Mesothelial cell of epicardium (in vitro differentiated cells): ENCODE measurements around the gene ARHGEF17. TPM values are rescaled to one million over a fixed set of nuclear protein-coding genes. Genes with fewer than 3 reads are reported as not detected.

Source experiments
- DNase-seq, 2 experiments: peaks; one replicate each; pipeline ENCODE4 v3.0.0; 2021; ENCODE audit warnings: low spot score in 2 of 2; ENCODE audit not compliant: unreplicated experiment in 2 of 2
- H3K27ac Mint-ChIP-seq: 2 replicates; pipeline ENCODE4 v1.8.0; 2021; ENCODE audit warnings: mixed read lengths
- H3K27me3 Mint-ChIP-seq: 2 replicates; pipeline ENCODE4 v1.8.0; 2021; ENCODE audit warnings: low read depth, mixed read lengths
- H3K36me3 Mint-ChIP-seq: 2 replicates; pipeline ENCODE4 v1.8.0; 2021; ENCODE audit warnings: mixed read lengths
- H3K4me1 Mint-ChIP-seq: 2 replicates; pipeline ENCODE4 v1.8.0; 2021; ENCODE audit warnings: mixed read lengths
- H3K4me3 Mint-ChIP-seq: 2 replicates; pipeline ENCODE4 v1.8.0; 2021; ENCODE audit warnings: mild to moderate bottlenecking, moderate library complexity, mixed read lengths
- H3K9me3 Mint-ChIP-seq: 2 replicates; pipeline ENCODE4 v1.8.0; 2021; ENCODE audit warnings: mixed read lengths
- total RNA-seq: library from RNA; stranded (reverse); gene quantifications from 3 replicates; pipeline ENCODE4 v1.2.1, GENCODE V29; 2021
- TF ChIP-seq, protein P1 (sequence below): fragments of 200-600 bp; sonication (generic); IDR thresholded peaks from one replicate; pipeline ENCODE4 v1.5.0; 2021; ENCODE audit warnings: antibody characterized with exemption; ENCODE audit not compliant: unreplicated experiment

The ARHGEF17 gene
- total RNA-seq, 1 donor from 2014 or later: 150 TPM

DNA sequence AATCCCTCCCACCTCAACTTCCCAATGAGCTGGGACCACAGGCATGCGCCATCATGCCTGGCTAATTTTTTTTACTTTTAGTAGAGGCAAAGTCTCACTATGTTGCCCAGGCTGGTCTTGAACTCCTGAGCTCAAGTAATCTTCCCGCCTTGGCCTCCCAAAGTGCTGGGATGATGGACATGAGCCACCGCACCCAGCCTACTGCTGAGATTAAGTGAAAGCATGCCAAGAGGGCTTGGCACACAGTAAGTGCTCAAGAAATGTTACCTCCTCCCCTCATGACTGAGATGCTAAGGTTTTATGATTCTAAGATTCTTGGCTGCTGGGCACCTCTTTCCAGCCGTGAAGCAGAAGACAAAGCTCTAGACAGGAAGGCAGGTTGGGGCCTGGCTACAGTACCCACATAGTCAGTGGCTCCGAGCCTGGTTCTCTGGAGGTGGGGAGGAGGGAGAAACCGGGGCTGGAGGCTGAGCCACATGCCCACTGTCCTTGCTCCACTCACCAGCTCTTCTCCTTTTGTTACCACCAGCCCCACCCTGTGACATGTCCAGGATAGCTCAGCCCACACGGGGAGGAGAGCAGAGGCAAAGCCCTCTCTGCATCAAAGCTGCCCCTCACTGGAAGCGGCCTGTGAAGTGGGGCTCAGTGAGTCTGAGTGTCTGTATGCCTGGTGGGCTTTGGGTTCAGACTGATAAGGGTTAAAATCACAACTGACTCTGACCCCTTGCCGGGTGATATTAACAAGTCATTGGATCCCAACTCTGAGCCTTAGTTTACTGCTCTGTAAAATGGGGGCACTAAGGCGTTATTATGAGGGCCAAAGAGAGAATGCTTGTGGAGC, 12.9 kb downstream of the ARHGEF17 start:
- H3K4me3 Mint-ChIP-seq: no peak overlapping the region
- H3K36me3 Mint-ChIP-seq: peaks cover 12% of the 10 kb centered on the region
- no peaks in the 10 kb centered on the region for H3K27me3 Mint-ChIP-seq
- H3K27ac Mint-ChIP-seq: peak overlapping the region; percentile 96
- no peak for DNase-seq
- H3K9me3 Mint-ChIP-seq: no peaks in the 10 kb centered on the region
- TF ChIP-seq, protein P1, sequence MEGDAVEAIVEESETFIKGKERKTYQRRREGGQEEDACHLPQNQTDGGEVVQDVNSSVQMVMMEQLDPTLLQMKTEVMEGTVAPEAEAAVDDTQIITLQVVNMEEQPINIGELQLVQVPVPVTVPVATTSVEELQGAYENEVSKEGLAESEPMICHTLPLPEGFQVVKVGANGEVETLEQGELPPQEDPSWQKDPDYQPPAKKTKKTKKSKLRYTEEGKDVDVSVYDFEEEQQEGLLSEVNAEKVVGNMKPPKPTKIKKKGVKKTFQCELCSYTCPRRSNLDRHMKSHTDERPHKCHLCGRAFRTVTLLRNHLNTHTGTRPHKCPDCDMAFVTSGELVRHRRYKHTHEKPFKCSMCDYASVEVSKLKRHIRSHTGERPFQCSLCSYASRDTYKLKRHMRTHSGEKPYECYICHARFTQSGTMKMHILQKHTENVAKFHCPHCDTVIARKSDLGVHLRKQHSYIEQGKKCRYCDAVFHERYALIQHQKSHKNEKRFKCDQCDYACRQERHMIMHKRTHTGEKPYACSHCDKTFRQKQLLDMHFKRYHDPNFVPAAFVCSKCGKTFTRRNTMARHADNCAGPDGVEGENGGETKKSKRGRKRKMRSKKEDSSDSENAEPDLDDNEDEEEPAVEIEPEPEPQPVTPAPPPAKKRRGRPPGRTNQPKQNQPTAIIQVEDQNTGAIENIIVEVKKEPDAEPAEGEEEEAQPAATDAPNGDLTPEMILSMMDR: no peak
- peaks cover 73% of the 10 kb centered on the region for H3K4me1 Mint-ChIP-seq

DNA sequence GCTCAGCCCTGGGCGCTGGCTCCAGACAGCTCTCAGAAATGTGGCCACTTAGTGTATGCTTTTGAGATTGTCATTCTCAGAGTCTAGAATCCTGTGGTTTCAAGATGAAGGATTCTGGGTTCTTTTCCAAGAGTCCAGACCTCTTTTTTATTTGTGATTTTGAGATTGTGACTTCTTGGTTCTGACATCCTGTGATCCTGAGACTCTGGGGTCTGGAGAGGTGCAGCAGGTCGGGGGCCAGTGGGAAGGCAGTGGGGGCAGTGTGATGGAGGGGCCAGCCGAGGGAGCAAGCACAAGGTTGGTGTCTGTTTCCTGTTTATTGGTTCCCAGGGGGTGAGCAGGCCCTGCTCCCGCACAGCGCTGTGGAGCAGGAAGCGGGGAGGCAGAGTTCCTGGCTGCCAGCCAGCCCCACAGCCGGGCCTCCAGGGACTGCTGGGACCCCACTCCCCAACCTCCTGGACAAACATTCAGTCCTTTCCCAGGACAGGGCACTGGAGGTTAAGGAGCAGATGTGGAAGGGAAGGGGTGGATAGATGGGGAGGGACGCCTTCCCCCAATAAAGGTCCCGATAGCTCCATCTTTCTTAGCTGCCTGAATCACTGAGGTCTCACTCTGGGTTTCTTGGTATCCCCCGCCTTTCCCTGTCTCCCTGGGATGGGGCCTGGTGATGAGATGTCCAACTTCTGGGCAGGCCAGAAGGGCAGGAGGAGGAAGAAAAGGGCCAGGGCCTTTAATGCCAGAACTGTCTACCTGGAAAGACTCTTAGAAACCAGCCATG, 13.7 kb downstream of the ARHGEF17 start:
- TF ChIP-seq, protein P1: no peak
- Mint-ChIP-seq H3K4me1 (peaks cover 67% of the 10 kb centered on the region), H3K9me3 (no peaks in the 10 kb centered on the region), H3K27me3 (no peaks in the 10 kb centered on the region), H3K4me3 (peak overlapping the region; percentile 44), H3K36me3 (peaks cover 8% of the 10 kb centered on the region), H3K27ac (peak overlapping the region; percentile 96)
- peak; percentile 47 to 76 for DNase-seq

DNA sequence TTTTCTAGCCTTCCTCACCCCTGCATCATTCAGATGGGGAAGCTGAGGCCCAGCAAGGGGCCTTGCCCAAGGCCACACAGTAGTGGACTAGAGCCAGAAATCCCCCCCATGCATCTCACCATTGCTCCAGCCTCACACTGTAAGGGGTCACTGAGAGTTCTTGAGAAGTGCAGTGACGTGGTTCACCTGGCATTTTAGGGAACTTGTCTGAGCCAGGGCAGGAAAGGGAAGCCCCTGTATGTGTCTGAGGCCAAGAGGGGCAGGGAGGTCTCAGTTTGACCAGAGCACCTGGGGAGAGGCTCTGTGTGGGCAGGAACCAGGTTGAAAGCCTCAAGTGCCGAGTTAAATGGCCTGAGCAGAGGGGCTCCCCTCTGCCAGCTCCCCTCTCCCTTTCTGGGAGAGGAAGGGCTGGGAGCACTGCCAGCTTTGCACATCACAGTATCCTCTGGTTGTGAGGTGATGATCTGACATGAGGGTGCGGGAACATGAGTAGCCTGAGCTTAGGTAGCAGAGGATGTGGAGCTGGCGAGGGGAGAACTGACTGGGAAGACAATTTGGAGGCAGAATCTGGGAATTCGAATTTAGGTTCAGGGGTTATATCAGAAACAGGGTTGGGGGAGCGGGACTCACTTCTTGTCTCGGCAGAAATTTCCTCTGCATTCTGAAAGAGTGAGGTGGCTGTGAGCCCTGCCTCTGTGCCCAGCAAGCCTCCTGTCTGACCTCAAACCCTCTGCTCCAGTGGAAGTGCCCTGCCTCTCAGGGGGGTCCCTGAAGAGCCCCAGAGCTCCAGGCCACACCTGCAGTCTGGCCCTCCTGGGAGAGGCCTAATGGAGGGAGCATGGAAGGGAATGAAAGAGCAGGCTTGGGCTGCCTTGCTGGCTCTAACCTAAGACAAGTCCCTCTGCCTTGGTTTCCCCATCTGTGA, 14.6 kb downstream of the ARHGEF17 start:
- Mint-ChIP-seq H3K4me1 (peaks cover 66% of the 10 kb centered on the region), H3K36me3 (peaks cover 8% of the 10 kb centered on the region), H3K27me3 (no peaks in the 10 kb centered on the region), H3K4me3 (no peak overlapping the region), H3K9me3 (no peaks in the 10 kb centered on the region), H3K27ac (peak overlapping the region; percentile 96)
- TF ChIP-seq, protein P1: no peak
- no peak for DNase-seq

GRCh38 chr11:73323464-73323863, 15.4 kb downstream of the ARHGEF17 start:
- Mint-ChIP-seq H3K9me3 (no peaks in the 10 kb centered on the region), H3K4me1 (peaks cover 73% of the 10 kb centered on the region), H3K4me3 (peak overlapping the region; percentile 3), H3K36me3 (peaks cover 7% of the 10 kb centered on the region), H3K27me3 (no peaks in the 10 kb centered on the region), H3K27ac (peak overlapping the region; percentile 96)
- DNase-seq: peak; percentile 47 to 75
- TF ChIP-seq, protein P1: no peak

GRCh38 chr11:73324116-73324515, 16.0 kb downstream of the ARHGEF17 start:
- H3K9me3 Mint-ChIP-seq: no peaks in the 10 kb centered on the region
- H3K27me3 Mint-ChIP-seq: no peaks in the 10 kb centered on the region
- TF ChIP-seq, protein P1: no peak
- H3K4me1 Mint-ChIP-seq: peaks cover 76% of the 10 kb centered on the region
- peak overlapping the region; percentile 85 for H3K27ac Mint-ChIP-seq
- H3K36me3 Mint-ChIP-seq: peaks cover 6% of the 10 kb centered on the region
- no peak for DNase-seq
- H3K4me3 Mint-ChIP-seq: peak overlapping the region; percentile 3
